Hepatocyte (in vitro differentiated cells): Measurements from ENCODE around the gene NANOS3.

Experiments
- CTCF ChIP-seq: fragments of 200-600 bp; sonication (generic); IDR thresholded peaks from 2 replicates; pipeline ENCODE4 v1.5.1; 2016; ENCODE audit warnings: antibody characterized with exemption, mild to moderate bottlenecking; ENCODE audit not compliant: poor library complexity
- EZH2 ChIP-seq: fragments of 200-600 bp; sonication (generic); IDR thresholded peaks from 2 replicates; pipeline ENCODE4 v1.6.1; 2016; ENCODE audit warnings: antibody characterized with exemption, mild to moderate bottlenecking, borderline replicate concordance
- EZH2phosphoT487 ChIP-seq: fragments of 200-600 bp; sonication (generic); IDR thresholded peaks from one replicate; pipeline ENCODE4 v1.6.1; 2018; ENCODE audit warnings: antibody characterized with exemption, mild to moderate bottlenecking, low read depth, moderate library complexity; ENCODE audit not compliant: unreplicated experiment, severe bottlenecking

GRCh38 chr19:13860679-13861391 lies 16.1 kb upstream of the NANOS3 start:
- TF ChIP-seq CTCF (no peak), EZH2 (no peak), EZH2phosphoT487 (no peak)
